ENCODE measurements around the gene RMND1. TPM values are rescaled to one million over a fixed set of nuclear protein-coding genes. Genes with fewer than 3 reads are reported as not detected.

Gene RMND1
- total and polyA plus RNA-seq, 2 of the 13 experiments (the other 11 are each of a cell fraction or from before 2014, with no cell fraction given): 34.0 to 72.5 TPM

DNA sequence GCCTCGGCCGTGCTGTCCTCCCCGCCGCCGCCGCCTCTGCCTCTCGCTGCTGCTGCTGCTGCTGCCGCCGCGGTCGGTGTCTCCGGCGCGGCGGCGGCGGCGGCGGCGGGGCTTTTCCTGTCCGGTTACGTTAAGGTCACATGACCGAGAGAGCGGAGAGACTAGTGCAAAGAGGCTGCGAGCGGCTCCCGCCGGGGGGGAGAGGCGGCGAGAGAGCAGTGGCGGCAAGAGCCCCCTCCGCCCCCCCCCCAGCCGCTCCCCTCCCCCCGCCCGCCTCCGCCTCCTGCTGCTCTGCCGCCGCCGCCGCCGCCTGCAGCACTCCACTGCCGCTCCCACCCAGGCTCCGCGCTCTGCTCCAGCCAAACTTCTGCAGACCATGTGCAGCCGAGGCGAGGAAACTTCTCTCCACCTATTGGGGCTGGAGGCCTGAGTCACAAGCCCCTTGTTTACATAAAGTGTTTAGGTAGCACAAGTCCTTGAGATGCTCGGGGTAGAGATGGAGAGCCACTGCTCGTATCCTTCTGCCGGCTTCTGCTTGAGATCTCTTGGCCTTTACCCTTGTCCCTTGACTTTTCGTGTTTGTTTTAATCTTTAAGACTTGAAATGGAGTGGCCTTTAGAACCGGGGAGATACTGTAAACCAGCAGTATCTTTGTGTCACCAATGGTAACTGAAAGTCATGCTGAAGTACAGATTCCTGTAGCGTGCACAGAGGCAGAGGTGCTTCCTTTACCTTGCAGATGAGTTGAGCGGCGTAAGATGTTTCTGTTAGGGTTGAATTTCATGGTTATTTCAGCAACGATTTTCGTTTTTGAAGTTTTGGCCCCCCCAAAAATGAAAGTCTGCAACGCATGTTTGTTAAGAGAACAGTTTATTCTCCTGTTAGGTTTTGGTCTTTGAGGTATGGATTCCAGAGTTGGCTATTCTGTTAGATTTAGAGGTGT lies 60.2 kb downstream of the RMND1 start, which contains the start of gene ZBTB2 (continued):
- 0 out of 2 replicates have a peak, but pooled peaks have one; percentile 65 for TF ChIP-seq ZNF570 (CRISPR knock-in tag; IDR thresholded peaks at IDR 0.05; ENCODE audit: borderline replicate concordance)
- TF ChIP-seq, protein P1, sequence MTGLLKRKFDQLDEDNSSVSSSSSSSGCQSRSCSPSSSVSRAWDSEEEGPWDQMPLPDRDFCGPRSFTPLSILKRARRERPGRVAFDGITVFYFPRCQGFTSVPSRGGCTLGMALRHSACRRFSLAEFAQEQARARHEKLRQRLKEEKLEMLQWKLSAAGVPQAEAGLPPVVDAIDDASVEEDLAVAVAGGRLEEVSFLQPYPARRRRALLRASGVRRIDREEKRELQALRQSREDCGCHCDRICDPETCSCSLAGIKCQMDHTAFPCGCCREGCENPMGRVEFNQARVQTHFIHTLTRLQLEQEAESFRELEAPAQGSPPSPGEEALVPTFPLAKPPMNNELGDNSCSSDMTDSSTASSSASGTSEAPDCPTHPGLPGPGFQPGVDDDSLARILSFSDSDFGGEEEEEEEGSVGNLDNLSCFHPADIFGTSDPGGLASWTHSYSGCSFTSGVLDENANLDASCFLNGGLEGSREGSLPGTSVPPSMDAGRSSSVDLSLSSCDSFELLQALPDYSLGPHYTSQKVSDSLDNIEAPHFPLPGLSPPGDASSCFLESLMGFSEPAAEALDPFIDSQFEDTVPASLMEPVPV (CRISPR knock-in tag; IDR thresholded peaks at IDR 0.05): no peak
- TF ChIP-seq ZNF547 (CRISPR knock-in tag; IDR thresholded peaks at IDR 0.05): no peak
- TF ChIP-seq, protein P2, sequence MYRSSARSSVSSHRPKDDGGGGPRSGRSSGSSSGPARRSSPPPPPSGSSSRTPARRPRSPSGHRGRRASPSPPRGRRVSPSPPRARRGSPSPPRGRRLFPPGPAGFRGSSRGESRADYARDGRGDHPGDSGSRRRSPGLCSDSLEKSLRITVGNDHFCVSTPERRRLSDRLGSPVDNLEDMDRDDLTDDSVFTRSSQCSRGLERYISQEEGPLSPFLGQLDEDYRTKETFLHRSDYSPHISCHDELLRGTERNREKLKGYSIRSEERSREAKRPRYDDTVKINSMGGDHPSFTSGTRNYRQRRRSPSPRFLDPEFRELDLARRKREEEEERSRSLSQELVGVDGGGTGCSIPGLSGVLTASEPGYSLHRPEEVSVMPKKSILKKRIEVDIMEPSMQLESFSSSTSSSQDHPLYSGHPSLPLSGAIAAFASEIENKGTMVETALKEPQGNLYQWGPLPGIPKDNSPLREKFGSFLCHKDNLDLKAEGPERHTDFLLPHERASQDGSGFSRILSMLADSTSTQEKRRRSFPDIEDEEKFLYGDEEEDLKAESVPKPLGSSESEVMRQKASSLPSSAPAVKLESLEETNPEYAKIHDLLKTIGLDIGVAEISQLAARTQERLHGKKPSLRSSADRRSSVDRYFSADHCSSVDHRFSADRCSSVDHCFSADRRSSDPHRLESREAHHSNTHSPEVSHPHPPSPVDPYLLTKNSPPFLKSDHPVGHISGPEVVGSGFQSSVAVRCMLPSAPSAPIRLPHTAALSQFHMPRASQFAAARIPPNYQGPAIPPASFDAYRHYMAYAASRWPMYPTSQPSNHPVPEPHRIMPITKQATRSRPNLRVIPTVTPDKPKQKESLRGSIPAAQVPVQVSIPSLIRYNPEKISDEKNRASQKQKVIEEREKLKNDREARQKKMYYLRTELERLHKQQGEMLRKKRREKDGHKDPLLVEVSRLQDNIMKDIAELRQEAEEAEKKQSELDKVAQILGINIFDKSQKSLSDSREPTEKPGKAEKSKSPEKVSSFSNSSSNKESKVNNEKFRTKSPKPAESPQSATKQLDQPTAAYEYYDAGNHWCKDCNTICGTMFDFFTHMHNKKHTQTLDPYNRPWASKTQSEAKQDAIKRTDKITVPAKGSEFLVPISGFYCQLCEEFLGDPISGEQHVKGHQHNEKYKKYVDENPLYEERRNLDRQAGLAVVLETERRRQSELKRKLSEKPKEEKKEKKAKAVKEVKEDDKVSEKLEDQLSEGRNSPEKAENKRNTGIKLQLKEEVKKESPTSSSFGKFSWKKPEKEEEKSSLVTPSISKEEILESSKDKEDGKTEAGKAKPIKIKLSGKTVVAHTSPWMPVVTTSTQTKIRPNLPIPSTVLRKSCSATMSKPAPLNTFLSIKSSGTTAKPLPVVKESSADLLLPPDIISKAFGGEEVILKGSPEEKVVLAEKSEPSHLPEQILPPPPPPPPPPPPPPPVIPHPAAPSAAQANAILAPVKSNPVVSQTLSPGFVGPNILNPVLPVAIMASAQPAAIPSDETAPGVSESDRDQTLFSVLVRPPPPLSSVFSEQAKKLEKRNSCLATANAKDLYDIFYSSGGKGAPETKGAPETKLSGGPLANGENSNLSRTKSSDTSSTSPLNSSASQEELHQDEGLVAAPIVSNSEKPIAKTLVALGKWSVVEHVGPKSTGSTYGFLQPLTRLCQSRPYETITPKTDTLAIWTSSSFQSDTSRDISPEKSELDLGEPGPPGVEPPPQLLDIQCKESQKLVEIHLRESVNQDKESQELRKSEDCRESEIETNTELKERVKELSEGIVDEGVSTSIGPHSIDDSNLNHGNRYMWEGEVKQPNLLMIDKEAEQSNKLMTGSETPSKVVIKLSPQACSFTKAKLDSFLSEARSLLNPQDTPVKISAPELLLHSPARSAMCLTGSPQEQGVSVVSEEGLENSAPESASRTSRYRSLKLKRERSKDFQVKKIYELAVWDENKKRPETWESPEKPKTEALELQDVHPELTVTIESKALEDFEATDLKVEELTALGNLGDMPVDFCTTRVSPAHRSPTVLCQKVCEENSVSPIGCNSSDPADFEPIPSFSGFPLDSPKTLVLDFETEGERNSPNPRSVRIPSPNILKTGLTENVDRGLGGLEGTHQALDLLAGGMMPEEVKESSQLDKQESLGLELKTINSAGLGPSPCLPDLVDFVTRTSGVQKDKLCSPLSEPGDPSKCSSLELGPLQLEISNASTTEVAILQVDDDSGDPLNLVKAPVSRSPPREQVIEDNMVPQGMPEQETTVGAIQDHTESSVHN (CRISPR knock-in tag; IDR thresholded peaks at IDR 0.05): no peak
- TF ChIP-seq, protein P3, sequence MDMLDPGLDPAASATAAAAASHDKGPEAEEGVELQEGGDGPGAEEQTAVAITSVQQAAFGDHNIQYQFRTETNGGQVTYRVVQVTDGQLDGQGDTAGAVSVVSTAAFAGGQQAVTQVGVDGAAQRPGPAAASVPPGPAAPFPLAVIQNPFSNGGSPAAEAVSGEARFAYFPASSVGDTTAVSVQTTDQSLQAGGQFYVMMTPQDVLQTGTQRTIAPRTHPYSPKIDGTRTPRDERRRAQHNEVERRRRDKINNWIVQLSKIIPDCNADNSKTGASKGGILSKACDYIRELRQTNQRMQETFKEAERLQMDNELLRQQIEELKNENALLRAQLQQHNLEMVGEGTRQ (IDR thresholded peaks at IDR 0.05; ENCODE audit: low read depth, low read length): no peak
- TF ChIP-seq, protein P3 (CRISPR knock-in tag; IDR thresholded peaks at IDR 0.05; ENCODE audit: borderline replicate concordance): no peak; the same call in 1 of the 2 replicates
- TF ChIP-seq, protein P4, sequence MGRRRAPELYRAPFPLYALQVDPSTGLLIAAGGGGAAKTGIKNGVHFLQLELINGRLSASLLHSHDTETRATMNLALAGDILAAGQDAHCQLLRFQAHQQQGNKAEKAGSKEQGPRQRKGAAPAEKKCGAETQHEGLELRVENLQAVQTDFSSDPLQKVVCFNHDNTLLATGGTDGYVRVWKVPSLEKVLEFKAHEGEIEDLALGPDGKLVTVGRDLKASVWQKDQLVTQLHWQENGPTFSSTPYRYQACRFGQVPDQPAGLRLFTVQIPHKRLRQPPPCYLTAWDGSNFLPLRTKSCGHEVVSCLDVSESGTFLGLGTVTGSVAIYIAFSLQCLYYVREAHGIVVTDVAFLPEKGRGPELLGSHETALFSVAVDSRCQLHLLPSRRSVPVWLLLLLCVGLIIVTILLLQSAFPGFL (CRISPR knock-in tag; IDR thresholded peaks at IDR 0.05): no peak
- TF ChIP-seq, protein P5, sequence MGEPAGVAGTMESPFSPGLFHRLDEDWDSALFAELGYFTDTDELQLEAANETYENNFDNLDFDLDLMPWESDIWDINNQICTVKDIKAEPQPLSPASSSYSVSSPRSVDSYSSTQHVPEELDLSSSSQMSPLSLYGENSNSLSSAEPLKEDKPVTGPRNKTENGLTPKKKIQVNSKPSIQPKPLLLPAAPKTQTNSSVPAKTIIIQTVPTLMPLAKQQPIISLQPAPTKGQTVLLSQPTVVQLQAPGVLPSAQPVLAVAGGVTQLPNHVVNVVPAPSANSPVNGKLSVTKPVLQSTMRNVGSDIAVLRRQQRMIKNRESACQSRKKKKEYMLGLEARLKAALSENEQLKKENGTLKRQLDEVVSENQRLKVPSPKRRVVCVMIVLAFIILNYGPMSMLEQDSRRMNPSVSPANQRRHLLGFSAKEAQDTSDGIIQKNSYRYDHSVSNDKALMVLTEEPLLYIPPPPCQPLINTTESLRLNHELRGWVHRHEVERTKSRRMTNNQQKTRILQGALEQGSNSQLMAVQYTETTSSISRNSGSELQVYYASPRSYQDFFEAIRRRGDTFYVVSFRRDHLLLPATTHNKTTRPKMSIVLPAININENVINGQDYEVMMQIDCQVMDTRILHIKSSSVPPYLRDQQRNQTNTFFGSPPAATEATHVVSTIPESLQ (CRISPR knock-in tag; conservative IDR thresholded peaks at IDR 0.05): no peak
- no peak for TF ChIP-seq ZNF83 (CRISPR knock-in tag; IDR thresholded peaks at IDR 0.05; ENCODE audit: borderline replicate concordance)
- TF ChIP-seq SNAI1 (CRISPR knock-in tag; IDR thresholded peaks at IDR 0.05; ENCODE audit: borderline replicate concordance): no peak
- TF ChIP-seq GABPA (IDR thresholded peaks at IDR 0.05; ENCODE audit: low read depth, low read length): no peak
- TF ChIP-seq GABPA (CRISPR knock-in tag; IDR thresholded peaks at IDR 0.05; ENCODE audit: low read depth): 0 out of 2 replicates have a peak, but pooled peaks have one; percentile 24

Data from HepG2 (cell line).